Measurements from ENCODE around the gene RNF32.

DNA sequence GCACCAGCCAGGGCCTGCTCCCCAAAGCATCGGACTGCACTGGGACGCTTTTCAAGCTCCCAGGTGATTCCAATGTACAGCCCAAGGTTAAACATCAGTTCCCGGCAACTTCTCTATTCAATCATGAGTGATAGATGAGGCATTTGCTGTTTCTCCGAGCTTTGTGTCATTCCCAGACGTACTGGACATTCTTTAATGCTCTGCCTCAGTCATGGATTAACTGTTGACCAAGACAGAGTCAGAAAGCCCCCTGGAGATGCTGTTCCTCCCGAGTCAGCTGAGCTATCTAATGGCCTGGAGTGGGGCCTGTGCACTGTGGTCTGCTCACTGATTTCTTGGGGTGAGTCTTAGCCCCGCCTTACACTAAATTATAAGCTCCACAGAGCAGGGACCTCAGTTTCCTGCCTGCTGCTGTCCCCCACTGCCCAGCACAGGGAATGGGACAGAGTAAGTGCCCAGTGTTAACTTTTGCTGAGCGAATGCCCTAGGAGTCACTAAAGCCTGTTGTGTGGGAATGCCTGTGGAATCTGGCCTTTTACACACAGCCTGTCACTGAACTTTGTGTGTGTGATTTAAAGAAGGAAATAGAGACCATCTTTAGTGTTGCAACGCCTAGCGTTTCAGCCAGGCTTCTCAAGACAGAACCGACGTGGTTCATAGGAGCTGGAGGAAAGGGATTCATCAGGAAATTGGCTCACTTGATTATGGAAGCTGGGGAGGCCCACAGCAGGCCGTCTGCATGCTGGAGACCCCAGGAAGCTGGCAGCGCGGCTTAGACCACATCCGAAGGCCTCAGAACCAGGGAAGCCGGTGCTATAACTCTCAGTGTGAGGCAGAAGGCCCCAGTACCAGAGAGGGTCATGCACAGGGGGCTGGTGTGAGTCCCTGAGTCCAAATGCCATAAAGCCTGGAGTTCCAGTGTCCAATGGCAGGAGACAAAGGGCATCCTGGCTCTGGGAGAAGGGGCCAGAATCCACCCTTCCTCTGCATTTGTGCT lies 29.3 kb upstream of the RNF32 start:
- TF ChIP-seq, protein P1, sequence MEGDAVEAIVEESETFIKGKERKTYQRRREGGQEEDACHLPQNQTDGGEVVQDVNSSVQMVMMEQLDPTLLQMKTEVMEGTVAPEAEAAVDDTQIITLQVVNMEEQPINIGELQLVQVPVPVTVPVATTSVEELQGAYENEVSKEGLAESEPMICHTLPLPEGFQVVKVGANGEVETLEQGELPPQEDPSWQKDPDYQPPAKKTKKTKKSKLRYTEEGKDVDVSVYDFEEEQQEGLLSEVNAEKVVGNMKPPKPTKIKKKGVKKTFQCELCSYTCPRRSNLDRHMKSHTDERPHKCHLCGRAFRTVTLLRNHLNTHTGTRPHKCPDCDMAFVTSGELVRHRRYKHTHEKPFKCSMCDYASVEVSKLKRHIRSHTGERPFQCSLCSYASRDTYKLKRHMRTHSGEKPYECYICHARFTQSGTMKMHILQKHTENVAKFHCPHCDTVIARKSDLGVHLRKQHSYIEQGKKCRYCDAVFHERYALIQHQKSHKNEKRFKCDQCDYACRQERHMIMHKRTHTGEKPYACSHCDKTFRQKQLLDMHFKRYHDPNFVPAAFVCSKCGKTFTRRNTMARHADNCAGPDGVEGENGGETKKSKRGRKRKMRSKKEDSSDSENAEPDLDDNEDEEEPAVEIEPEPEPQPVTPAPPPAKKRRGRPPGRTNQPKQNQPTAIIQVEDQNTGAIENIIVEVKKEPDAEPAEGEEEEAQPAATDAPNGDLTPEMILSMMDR (IDR thresholded peaks at IDR 0.05): no peak
- TF ChIP-seq POLR2A (IDR thresholded peaks at IDR 0.05): no peak
- TF ChIP-seq POLR2AphosphoS5 (IDR thresholded peaks at IDR 0.05): no peak
